NCI-H1105 treated with DMSO at 0.1 percent for 48 hours (cell line): ENCODE results near the gene ASMTL.
"Not testable (repeated sequence)": the region's sequence is repeated elsewhere in the genome, so short reads cannot be mapped to it uniquely, and the experiment has no call there.

Experiments
- DNase-seq: peaks from one replicate; lab custom pipeline; 2025; lab: John Stamatoyannopoulos, UW

ASMTL gene

DNA sequence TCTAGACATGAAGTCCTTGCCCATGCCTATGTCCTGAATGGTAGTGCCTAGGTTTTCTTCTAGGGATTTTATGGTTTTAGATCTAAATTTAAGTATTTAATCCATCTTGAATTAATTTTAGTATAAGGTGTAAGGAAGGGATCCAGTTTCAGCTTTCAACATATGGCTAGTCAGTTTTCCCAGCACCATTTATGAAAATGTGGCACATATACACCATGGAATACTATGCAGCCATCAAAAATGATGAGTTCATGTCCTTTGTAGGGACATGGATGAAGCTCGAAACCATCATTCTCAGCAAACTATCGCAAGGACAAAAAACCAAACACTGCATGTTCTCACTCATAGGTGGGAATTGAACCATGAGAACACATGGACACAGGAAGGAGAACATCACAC lies 29.8 kb upstream of the ASMTL start:
- not testable (repeated sequence) for DNase-seq

DNA sequence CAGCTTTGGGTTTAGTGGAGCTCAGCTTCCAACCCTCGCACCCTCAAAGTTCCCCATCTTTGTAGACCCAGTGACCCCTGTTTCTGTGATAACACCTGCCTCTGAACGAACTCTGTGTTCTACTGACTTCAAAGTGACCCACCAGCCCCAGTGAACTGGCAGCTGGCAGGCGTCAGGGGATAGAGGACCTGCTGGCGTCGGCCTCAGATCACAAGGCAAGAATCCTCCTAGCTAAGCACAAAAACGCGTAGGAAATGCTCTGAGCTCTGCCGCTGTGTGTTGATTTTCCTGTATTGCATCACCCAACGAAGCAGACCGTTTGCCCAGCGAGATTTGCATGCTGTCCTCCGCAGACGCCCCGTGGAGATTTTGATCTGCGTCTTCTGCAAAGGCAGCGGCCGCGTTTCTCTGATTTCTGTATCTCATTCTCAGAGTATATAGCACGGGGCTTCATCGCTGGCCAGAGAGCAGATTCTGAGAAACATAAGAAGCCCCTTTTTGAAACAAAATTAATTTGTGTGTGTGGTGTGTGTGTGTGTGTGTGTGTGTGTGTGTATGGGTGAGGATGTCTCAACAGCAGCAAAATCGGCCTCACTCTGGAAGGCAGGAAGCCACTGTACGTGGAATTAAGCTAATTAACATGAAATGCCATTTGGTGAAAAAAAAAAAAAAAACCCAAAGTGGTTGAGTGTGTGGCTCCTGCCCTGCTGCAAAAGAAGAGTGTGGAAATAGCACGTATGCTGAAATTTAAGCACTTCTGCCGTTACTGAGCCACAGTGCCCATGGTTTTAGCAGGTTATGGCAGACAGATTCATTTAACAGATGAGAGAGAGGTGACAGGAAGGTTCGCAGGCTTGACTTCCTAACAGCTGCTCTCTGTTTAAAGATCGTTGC lies 29.2 kb upstream of the ASMTL start:
- DNase-seq, result no peak

DNA sequence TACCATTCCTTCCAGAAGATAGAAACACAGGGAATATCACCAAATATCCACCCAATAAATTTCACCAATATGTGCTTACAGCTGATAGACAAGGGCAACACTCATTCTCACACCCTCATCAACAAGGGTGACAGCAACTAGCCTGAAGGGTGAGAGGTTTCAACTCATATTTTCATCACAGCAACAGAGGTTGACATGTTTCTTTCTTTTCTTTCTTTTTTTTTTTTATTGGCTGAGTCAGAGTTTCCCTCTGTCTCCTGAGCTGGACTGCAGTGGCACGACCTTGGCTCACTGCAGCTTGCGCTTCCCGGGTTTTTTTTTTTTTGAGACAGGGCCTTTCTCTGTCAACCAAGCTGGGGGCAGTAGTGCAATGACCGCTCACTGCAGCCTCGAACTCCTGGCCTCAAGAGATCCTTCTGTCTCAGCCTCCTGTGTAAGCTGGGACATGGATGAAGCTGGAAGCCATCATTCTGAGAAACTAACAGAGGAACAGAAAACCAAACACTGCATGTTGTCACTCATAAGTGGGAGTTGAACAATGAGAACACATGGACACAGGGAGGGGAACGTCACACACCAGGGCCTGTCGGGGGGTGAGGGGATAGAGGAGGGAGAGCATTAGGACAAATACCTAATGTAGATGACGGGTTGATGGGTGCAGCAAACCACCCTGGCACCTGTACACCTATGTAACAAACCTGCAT lies 27.5 kb upstream of the ASMTL start:
- DNase-seq, result no peak

DNA sequence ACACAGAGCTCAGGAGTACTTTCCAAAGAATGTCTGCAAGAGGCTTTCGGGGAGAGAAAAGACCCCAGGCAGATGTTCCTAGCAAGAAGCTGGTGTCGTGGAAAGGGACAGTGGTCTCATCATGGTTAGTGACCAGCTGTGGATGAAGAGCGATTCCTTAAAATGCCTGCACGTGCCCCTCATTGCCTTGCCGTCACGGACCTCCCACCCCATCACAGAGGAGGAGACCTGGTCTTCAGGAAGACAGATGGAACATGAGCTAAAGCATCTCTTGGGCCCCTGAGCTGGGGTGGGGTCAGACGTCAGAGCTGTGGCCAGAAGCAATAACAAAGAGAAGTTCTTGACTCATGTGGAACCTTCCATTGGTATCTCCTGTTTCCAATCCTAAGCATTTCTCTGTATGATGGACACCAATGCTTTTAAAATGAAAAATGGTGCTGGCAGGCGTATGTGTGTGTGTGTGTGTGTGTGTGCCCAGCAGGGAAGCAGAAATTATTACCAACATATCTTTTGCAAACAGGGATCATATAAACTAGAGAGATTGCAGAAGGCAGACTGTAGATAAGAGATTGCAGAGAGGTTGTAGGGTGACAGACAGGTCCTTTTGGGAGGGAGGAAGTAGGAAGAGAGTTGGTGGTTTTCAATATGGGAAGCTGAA lies 25.2 kb upstream of the ASMTL start:
- DNase-seq, result no peak

DNA sequence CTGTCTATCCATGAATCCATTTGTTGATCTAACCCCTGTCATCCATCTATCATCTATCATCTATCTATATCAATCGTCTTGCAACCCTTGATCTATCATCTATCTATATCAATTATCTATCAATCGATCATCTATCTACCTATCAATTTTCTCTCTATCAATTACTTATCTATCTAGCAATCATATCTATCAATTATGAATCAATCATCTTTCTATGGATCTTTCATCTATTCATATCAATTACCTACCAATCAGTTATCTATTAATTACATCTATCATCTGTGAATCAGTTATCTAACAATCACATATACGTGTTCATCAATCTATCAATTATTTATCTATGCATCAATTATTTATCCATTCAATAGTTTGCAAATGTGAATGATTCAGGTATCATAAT lies 24.5 kb upstream of the ASMTL start:
- DNase-seq, result no peak

DNA sequence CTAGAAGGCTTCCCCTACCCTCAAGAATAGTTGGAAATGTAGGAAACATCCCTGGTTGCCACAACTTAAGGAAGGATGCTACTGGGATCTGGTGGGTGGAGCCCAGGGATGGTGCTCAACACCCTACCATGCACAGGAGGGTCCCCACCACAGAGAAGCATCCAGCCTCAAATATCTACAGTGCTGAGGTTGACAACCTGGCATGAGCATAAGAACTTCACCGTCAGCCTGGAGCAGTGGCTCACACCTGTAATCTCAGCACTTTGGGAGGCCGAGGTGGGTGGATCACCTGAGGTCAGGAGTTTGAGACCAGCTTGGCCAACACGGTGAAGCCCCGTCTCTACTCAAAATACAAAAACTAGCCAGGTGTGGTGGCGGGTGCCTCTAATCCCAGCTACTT lies 24.0 kb upstream of the ASMTL start:
- DNase-seq, result no peak

DNA sequence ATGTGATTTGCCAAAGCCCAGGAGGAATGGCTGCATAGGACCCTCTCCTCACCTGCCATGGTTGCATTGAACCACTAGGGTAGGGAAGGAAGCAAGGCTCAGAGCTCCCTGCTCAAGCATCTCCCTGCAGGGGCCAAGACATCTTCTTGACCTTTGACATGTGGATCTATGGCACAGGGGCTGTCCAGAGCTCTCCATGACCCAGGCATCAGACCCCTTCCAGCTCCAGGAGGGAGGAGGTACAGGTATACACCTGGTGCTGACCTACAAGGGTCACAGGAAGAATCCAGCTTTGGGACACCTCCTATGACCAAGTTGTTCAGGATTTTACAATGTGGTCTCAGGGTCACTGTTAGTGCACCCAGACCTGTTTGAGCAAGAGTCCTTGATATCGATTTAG lies 23.2 kb upstream of the ASMTL start:
- DNase-seq, result no peak

DNA sequence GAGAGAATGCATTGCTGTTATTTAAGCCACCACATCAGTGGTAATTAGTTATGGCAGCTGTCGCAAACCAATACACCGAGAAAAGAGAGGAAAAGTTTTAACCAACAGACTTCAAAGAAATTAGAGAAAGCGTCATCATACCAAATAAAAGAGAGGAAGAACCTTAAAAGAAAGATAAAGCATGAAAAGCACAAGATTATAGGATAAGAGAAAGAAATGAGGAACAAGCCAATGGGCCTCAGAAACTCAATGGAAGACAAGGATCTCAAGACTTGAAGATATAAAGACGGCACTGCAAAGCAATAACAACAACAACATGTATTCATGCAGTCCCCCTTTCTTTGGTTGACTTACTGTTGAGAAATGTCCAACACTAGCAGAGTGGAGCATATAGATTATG lies 22.8 kb upstream of the ASMTL start:
- no peak for DNase-seq

DNA sequence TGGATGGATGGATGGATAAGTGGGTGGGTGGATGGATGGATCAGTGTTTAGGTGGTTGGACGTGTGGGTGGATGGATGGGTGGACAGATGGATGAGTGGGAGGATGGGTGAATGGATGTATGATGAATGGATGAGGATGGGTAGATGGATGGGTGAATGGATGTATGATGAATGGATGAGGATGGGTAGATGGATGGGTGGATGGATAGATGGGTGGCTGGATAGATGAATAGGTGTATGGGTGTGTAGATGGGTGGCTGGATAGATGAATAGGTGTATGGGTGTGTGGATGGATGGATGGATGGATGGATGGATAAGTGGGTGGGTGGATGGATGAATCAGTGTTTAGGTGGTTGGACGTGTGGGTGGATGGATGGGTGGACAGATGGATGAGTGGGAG lies 21.9 kb upstream of the ASMTL start:
- DNase-seq, result not testable (repeated sequence)

DNA sequence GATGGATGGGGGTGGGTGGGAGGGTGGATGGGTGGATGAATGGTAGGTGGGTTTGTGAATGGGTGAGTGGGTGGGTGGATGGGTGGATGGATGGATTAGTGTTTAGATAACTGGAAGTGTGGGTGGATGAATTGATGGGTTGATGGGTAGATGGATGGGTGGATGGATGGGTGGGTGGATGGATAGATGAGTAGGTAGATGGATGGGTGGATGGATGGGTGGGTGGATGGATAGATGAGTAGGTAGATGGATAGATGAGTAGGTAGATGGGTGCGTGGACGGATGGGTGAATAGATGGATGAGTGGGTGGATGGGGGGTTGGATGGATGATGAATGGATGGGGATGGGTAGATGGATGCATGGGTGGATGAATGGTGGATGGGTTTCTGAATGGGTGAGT lies 20.3 kb upstream of the ASMTL start:
- DNase-seq, result no peak

DNA sequence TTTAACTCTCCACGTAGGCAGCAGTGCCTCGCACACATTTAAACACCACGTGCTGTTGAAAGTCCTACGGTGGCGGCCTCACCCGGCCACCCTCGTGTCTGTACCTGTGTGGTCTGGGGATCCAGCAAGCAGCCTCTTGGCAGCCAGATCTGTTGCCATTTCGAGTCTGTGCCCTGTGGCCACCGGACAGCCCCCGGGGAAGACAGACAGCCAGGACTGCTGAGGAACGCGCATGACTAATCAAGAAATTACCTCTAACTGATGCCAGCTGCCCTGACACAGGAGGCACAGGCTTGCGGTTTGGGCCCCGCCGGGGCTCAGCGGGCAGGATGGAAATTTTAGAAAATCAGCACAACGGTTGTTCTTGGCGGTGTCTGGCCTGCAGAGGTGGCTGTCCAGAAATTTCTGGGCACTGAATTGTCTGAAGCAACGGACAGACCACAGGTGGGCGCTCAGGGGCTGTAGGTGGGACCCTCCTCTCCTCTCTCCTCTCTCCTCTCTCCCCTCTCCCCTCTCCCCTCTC lies 15.6 kb upstream of the ASMTL start:
- no peak for DNase-seq

DNA sequence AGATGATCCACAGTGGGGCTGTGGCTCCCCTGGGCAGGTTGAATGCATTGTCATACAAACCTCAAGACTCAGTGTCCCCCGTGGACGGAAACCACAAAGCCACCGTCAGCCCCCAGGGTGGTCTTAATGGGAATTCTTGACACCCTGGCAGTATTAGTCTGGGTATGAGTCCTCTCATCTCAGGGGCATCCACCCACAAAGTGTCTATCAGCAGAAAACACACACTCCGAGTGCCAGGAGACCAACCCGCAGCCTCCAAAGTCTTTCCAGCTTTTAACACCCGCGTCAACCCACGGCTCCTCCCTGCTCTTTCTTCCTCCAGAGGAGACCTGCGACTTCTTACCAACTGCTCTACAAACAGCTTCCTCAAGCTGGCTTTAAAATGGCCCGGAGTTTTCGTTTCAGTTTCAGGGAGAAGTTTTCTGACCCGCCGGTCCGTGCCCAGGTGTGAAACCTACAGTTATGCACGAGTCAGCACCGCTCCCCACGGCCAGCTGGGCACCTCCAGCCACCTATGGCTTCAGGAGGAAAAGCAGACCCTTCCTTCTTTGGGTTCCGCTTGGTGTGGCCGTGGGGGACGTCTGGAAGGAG lies 14.4 kb upstream of the ASMTL start:
- DNase-seq, result no peak

DNA sequence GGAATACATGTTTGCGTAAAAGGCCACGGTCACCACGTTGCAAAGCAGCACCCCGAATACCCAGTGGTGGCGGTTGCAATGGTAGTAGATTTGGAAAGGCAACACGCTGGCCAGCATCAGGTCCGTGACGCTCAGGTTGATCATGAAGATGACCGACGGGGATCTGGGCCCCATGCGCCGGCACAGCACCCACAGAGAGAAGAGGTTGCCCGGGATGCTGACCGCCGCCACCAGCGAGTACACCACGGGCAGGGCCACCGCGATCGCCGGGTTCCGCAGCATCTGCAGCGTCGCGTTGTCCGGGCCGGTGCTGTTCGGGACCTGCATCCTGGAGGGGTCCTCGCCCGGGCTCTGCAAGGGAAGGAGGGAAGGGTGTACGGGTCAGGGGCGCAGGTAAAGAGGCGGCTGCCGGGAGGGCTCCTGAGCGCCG lies 13.5 kb upstream of the ASMTL start:
- no peak for DNase-seq

DNA sequence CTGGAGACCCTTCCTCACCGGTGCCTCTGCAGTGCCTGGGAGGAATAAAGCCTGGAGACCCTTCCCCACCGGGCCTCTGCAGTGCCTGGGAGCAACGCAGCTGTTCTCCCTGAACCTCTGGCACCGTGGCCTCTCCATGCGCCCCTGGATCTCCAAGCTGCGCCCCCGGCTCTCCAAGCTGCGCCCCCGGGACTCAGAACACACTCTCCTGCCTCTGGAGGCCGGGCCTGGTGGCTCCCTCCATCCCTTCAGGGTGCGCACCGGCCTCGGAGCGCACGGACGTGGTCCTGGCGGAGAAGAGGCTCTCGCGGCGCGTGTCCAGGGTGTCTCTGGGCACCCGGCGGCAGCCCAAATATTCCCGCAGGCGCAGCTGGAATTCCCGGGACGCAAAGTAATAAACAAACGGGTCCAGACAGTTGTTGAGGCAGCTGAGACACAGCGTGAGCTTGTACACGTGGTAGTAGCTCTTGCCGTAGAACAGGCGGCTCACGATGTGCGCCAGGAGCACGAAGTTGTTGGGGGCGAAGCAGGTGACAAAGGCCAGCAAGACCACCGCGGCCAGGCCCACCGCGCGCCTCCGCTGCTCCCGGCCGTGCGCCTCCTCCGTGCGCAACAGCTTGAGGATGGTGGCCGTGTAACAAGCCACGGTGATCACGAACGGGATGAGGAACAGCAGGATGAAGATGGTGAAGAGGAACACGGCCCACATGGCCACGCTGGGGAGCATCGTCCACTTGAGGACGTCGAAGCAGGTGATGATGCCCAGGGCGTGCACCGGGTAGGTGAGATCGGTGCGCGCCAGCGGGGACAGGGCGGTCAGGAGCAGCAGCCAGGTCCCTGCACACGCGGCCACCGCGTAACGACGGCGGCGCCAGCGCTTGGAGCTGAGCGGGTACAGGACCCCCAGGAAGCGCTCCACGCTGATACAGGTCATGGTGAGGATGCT lies 12.8 kb upstream of the ASMTL start:
- DNase-seq, result no peak

DNA sequence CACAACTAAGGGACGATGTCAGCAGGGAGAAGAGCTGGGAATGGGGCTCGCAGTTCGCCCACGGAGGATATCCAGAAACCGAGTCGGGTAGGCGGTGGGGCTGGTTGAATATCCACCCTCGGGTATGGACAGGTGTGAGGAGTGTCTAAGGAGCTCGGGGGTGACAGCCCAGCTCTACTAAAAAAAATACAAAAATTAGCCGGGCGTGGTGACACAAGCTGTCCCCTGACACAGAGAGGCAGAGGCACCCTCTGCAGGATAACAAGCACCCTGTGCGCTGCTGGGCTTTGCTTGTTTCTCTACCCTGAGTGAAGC lies 12.2 kb upstream of the ASMTL start:
- DNase-seq, result no peak

DNA sequence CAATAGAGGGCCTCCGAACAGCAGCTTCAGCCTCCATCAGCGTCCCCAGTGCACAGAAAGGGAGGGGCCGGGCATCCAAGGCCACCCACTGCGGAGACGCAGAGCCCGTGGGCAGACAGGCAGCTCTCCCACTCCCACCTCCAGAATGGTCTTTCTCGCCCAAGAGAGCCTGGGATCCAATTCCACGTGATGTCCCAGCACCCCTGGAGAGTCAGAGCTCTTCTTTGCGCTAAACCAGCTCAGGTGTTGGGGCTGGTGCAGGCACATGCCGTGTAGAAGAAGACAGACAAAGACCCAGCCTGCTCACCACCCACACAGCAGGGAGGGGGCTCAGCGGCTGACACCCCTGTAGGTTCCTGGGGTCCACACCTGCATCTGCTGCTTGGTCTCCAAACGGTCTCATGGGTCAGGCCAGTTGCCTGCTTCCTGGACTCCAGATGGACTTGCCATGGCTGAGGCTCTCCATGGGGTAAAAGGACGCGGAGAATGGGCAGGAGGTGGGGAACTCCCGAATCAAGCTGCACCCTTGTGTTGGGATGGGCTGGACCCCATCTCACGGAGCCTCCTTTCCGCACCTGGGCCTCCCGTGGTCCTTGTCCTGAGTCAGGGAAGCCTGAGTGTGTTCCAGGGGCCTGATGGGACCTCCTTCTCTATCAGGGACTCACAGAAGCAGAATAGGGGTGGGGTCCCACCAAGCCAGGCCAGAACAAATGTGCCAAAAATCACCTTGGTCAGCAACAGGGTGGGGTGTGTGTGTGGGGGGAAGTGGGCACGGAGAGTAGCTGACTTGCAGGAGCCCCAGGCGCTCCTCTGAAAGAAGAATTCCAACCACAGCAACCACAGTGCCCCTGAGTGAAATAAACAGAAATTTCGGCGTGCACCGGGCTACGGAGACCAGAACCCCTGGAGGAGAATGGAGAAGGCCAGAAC lies 11.6 kb upstream of the ASMTL start:
- DNase-seq, result no peak

DNA sequence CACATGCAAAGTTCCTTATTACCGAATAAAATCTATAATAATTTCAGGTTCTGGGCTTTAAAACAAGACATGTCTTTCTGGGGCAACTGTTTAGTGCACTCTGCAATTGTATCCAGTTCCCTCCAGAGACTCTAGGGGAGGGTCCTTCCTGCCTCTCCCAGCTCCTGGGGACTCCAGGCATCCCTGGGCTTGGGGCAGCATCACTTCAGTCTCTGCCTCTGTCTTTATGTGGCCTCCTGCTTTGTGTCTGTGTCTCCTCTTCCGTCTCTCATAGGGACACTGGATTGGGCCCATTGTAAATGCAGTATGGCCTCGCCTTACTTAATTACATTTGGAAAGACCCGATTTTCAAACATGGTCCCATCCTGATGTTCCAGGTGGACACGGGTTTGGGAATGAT lies 10.9 kb upstream of the ASMTL start:
- no peak for DNase-seq

DNA sequence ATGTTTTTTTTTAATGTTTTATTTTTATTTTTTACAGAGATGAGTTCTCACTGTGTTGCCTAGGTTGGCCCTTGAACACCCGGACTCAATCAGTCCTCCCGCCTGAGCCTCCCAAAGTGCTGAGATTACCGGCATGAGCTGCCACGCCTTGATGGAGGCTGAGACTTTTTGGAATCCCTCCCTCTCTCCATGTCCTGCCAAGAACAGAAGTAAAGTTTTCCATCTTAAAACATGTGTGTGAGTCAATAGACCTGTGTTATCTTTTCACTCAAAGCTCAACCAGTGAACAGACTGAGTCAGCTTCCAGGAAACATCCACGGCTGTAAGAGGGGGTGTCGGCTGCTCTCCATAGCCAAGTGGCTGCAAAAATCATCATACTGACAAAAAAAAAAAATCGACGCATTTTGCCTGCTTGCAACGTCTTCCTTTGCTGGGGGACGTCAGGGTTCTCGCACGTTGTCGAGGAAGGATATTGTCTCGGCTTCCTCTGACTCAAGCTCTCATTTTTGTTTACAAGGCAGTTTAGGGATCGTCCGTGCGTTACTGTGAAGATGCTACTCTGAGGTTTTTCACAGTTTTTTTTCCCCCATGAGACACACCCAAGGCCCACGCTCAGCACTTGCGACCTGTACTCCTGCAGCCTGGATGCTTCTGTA lies 10.0 kb upstream of the ASMTL start:
- no peak for DNase-seq

DNA sequence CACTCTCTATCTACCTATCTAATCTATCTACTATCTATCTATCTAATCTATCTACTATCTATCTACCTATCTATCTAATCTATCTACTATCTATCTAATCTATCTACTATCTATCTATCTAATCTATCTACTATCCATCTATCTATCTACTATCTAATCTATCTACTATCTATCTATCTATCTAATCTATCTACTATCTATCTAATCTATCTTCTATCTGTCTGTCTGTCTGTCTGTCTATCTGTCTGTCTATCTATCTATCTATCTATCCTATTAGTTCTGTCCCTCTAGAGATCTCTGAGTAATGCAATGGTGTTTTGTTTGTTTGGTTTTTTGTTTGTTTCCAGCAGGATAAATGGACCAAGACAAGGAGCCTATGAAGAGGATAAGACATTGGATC lies 9.4 kb upstream of the ASMTL start:
- DNase-seq, result no peak

DNA sequence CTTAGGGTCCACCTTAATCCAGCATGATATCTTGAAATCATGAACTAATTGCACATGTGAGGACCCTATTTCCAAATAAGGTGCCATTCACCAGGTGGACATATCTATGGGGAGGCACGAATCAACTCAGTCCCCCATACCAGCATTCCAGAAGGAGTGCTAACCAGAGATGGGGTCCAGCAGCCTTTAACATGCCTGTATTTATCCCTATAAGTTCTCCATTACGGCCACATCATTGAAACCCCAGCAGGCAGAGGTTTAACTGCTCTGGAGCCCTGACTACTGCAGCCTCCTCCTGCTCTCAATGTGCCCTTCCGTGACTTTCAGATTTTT lies 3.2 kb upstream of the ASMTL start:
- no peak for DNase-seq
